PC-9 (cell line): ENCODE results near the gene CELF2.

Experiments
- EZH2 ChIP-seq: fragments of 200-600 bp; sonication (generic); IDR thresholded peaks from 2 replicates; pipeline ENCODE4 v1.8.0; 2017; ENCODE audit warnings: antibody characterized with exemption, low read depth
- TF ChIP-seq, protein P1 (sequence below): fragments of 200-600 bp; sonication (generic); conservative IDR thresholded peaks from 2 replicates; pipeline ENCODE4 v1.6.1; 2017; ENCODE audit warnings: mixed run types, antibody characterized with exemption, mild to moderate bottlenecking, moderate library complexity

DNA sequence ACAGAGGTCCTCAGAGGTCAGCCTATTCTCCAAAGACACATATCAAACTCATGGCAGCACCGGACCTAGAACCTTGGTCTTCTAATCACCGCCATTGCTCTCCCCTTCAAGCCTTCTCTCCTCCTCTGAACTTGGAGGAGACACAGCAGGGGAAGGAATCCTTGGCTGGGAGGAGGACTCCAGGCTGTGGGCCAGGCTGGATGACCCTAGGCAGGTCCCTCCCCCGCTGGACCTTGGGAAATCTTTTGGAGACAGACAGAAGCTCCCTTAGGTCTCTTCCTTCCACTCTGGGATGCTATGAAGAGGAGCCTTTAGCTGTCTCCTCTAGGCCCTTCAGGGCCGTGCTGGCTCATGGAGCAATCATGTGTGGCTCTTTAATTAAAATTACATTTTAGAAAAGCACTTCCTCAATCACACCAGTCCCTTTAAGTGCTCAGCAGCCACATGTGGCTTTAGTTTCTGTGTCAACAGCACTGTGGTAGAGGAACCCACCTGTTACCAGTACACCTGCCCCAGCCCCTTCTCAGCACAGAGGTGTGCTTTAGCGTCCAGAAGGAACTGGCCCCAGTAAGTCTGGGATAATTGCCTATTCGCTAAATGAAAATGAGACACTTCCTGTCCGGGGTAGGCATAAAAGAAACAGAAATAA lies 238.2 kb downstream of the CELF2 start:
- TF ChIP-seq EZH2 = no peak
- TF ChIP-seq, protein P1, sequence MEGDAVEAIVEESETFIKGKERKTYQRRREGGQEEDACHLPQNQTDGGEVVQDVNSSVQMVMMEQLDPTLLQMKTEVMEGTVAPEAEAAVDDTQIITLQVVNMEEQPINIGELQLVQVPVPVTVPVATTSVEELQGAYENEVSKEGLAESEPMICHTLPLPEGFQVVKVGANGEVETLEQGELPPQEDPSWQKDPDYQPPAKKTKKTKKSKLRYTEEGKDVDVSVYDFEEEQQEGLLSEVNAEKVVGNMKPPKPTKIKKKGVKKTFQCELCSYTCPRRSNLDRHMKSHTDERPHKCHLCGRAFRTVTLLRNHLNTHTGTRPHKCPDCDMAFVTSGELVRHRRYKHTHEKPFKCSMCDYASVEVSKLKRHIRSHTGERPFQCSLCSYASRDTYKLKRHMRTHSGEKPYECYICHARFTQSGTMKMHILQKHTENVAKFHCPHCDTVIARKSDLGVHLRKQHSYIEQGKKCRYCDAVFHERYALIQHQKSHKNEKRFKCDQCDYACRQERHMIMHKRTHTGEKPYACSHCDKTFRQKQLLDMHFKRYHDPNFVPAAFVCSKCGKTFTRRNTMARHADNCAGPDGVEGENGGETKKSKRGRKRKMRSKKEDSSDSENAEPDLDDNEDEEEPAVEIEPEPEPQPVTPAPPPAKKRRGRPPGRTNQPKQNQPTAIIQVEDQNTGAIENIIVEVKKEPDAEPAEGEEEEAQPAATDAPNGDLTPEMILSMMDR = no peak
